Measurements from ENCODE around the gene ADCY5.

Gene ADCY5

DNA sequence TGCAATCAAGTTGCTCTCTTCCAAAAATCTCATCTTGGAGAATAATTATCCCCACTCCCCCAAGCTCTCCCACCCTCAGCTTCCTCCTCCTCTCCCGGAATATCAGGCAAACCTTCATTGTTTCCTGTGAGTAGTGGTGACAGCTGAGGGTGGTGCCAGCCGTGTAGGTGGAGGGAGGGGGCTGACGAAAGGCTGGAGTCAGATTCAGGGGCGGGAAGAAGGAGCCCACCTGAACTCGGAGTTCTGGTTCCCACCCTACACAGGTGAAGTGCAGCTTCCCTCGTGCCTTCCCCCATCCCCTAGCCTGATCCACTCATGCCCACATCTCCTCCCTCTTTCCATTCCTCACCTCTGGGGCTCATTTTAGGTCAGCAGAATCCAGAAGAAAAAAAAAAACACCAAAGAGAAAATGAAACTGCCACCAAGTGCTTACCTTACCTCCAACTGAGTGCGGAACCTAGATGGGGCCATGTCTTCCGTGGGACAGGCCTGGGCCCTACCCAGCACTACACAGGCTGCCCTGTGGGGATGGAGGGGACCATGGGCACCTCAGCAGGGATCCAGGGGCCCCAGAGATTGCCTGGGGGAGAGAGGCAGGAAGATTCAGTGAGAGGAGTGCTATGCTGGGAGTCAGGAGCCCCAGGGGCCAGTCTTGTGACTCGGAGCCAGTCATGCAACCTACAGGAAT is 81.3 kb downstream of the ADCY5 start:
- no peak for DNase-seq (ENCODE audit: low read depth)

DNA sequence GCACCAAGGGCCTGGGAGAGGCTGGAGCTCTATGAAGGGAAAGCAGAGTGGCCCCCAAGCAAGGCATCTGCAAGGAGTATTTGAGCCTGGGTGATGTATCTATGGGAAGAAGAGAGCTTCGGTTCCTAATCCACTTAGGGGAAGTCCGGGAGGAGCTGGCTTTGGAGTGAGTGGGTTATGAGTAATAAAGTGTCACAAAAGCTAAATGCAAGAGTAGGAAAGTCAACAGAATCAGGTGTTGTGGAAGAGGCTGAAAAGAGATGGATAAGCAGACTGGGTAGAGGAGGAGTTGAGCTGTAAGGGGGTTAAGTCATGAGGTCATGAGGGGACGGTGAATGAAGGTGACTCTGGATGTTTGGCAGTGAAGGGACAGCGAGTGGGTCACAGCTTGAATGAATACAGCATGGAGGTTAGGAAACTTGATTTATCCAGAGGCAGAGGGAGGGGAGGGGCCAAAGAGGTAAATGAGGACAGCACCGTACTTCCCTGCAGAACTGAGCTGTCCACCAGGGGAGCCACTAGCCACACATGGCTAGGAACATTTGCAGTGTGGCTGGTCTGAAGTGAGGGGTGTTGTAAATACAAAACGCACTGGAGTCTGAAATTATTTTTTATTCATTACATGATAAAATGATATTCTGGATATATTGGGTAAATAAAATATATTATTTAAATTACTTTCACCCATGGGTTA is 83.3 kb downstream of the ADCY5 start:
- no peak for DNase-seq (ENCODE audit: low read depth)

DNA sequence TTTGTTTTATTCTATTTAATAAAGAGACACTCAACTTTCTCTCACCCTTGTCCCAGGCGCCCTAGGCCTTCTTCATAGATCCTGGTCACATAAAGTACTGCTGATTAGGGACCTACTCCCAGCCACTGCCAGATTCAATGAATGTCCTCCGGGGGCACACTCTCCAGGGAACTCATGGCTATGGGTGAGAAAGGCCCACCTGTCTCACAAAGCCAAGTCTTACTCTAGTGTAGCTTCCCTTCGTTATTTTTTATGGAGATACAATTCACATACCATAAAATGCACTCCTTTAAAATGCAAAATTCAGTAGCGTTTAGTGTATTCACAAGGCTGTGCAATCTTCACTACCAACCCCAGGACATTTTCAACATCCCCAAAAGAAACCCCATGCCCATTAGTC is 87.8 kb downstream of the ADCY5 start:
- no peak for DNase-seq (ENCODE audit: low read depth)

DNA sequence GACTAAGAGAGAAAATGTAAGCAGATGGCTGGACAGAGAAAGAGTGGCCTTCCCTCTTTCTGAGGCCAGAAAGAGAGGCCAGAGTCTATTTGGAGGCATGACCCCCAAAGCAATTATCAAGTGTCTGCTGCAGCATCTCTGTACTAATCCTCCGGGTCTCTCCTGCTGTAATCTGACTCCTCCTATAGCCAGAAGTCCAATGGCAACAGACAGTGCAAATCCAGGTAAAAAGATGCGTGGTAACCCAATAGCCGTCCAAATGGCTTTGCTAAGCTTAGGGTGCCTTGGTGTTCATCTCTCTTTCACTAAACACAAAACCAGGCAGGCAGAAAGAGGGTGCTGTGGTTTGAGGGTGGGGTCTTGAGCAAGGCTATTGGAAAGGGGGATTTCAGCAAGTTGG is 91.6 kb downstream of the ADCY5 start:
- no peak for DNase-seq (ENCODE audit: low read depth)

DNA sequence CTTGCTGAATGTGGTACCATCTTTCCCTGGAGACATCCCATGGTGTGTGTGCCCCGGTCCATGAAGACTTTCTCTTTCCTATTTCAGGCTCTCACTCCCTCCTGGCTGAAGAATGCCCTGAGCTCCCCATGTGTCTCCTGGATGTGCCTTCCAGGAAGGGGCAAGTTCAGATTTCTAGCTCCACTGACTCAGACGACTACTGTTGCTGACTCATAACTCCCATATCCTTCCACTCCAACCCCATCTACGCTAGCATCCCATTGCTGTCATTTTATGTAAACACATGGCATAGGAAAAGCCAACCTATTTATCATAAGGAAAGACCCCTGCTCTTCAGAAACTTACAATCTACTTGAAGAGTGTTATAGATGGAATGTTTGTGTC is 95.0 kb downstream of the ADCY5 start:
- DNase-seq (ENCODE audit: low read depth) = no peak

DNA sequence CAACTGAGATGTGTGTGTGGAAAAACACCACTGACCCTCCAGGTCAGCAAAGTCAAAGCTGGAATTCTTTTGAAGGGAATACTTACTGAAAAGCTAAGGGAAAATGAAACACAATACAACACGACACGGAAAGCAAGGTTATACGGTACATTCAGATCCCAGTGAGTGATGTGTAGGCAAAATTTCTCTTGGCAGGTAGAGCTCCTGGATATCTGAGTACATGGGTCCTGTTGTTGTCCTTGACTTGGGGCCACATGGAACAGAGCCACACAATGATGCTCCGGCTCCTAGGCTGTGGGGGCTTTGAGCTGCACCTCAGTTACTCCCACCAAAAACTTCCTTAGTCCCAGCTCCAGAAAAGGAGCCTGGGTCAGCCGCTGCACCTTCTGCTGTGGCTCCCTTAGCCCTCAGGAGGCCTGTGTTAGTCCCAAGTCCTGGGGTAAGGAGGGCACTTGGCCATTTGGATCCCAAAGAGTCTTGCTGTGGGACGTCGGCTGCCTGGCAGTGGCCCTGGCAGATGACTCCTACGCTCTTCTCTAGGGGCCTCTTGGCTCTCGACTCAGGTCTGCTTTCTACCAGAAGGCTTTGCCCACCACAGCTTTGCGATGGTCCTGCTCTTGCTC is 95.6 kb downstream of the ADCY5 start:
- no peak for DNase-seq (ENCODE audit: low read depth)

DNA sequence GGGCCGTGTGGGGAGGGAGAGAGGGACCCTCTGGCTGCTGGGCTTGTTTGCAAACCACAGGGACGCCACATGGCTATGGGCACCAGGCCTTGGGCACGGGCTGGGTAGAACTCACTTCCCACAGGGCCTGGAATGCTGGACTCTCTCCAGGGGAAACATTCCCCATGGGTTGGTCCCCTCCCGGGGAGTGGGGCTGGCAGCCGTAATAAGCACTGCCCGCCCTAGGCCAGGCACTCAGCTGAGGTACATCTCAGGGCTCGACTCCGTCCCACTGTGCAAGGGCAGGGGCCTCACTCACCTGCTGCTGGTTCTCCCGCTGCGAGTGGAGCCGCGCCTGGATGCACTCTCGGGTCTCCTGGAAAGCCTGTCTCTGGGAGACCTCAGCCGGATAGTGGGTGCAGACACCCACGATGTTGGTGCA is 96.7 kb downstream of the ADCY5 start:
- DNase-seq (ENCODE audit: low read depth) = no peak

DNA sequence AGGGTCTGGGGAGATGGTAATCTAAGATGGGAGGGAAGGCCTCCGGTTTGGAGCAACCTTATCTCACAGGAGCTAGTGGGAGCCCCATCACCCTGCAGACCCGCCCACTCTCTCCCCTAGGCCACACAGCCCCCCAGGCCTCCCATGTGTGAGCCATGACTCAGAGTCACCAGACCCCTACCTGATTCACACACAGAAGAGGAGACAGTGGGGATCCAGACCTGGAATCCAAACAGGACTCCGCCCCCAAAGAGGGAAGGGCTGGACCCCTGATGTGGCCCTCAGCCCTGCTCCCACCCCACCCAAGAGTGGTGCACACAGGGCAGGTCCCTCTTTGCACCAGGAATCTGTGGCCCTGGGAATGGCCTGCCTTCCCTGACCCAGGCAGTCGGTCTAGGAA is 97.4 kb downstream of the ADCY5 start:
- DNase-seq (ENCODE audit: low read depth) = no peak

DNA sequence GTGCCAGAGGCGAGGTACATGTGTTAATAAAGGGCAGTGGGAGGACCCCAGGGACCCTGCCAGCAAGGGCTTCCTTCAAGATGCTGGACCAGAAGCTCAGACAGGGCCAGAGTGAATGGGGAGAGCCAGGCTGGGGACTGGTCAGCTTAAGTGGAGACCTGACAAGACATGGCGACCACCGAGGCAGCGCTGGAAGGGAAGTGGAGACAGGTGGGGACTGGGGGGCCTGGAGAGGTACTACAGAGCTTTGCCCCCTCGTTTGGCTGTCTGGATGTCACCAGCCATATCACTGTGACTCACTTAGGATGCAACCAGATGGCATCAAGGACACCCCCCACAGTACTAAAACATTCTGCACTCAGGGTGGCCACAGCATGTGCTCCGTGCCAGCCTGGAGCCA is 97.9 kb downstream of the ADCY5 start:
- no peak for DNase-seq (ENCODE audit: low read depth)

DNA sequence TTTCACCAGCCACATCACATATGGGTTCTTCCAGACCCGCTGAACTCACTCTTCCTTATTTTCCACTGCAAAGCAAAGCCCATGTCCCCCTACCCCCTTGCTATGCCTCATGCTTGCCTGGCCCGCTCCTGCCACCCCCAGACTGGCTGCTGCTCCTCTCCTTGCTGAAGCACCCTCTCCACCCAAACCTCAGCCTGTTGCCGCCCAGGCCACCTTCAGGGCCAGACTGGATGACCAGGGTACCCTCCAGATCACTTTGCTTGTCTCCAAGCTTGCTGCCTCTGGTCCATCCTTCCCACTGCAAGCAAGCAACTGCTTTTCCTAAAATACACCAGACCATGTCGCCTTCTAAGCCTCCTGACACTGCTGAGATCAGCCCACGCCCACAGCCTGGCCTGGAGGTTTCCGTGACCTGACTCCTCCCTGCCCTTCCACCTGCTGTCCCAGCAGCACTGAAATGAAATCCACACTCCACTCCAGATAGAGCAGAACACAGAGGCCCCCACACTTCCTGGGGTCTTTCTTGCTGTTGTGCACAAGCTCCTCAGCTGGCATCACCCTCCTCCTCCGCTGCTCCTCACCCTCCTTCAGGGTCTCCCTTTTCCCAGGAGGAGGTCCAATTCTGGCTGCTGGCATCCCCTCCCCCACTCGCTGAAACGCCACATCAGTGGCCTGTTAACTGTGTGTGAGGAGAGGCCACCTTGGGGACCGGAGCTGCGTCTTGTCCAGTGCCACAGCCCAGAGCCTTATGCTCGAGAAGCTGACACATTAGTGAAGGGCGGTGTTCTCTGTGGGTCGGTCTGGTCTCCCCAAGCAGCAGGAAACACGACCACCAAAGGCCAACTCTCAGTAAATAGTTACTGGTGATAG is 99.1 kb downstream of the ADCY5 start:
- DNase-seq (ENCODE audit: low read depth) = no peak

DNA sequence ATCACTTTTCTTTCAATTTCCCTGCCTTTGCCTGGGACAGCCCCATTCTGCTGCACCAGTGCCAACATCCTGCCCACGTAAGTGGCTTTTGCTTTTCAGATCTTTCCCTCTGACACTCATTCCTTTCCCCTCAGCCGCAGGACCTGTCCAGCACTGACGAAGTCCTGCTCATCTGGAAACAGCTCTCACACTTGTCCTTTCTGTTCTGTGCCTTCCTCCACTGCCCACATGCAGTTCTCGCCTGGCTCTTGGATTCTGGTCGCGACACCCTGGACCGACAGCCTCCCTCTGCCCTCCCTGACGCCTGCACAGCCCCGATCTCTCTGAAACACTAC is 99.7 kb downstream of the ADCY5 start:
- DNase-seq (ENCODE audit: low read depth) = no peak

DNA sequence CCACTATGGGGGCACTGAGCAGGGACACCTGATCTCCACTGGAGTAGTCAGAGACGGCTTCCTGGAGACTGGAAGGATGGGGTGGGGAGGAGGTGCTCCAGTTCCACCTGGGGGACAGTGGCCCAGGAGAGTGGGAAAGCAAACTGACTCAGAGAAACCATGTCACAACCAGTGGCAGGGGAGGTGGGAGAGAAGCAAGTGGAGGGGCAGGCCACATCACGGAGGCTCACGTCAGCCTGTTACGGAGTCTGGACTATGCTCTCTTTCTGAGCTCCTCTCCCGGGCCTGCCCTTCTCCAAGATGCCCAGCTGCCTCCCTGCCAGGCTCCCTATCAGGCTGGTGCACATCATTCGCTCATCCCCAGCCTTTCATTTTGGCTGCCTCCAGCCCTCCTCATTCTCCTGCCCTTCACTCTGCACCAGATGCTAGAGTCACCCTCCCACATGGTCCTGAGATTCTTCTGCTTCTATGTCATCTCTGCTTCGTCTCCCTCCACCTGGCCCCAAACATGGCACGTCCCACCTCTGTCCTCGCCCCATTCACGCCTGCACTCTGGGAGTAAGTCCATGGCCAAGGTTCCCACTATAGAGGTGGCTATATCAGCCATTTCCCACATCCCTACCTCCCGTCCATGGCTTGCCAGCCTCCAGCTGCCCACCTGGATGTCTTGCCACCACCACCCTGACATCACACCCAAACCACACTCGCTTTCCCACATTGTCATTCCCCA is 100.3 kb downstream of the ADCY5 start:
- no peak for DNase-seq (ENCODE audit: low read depth)

DNA sequence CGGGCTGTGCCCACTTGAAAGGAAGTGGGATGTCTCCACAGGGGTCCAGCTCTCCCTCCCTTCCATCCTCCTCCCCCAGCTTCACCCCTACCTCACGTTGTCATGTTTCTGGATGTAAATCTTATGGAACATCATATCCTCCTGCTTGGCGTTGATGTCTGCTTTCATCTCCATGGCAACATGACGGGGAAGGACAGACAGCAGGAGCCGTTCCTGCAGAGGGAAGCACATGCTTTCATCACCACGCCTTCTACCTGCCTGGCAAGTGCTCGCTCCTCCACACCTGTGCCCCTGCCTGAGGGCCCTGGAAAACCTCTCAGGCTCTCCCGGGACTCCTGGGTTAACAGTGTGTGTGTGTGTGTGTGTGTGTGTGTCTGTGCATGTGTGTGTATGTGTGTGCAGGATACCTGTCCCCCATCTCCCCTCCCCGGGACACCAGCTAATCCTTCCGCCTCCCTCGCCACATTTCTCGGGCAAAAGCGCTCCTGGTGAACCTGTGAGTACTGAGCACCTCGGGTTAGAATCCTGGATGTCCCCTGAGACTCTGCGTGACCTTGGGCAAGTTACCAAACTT is 101.1 kb downstream of the ADCY5 start:
- no peak for DNase-seq (ENCODE audit: low read depth)

DNA sequence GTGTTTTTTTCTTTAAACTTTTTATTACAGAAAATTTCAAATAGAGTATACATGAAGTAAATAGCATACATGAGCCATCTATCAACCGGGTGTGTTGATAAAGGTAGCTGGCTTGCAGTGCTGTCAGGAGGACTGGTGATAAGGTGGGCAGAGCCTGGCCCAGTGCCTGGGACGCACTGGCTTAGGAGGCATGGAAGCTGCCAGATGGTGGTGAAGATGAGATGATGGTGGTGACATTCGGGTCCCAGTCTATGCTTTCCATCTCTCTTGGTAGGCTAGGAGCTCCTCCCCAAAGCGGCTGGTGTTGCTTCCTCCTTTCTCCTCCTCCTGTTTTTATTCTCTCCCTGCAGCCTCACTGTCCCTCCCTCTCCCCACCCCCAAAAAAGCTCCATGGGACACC is 101.7 kb downstream of the ADCY5 start:
- no peak for DNase-seq (ENCODE audit: low read depth)

DNA sequence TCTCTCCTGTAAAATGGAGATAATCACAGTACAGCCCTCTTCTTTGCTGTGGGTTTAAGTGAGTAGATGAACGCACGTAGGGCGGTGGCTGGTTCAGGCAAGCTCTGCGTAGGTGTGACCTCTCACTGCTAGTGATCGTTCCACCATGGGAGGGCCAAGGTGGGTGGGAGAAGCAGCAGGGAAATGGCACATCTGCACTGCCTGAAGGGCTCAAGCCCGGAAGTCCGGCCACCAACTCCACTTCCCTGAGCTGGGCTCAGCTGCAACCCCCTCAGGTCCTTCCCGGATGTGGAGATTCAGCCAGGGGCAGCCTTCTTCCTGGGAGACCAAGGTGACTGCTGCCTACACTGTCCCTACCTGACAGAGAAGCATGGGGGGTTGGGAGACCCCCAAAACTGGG is 102.9 kb downstream of the ADCY5 start:
- no peak for DNase-seq (ENCODE audit: low read depth)

DNA sequence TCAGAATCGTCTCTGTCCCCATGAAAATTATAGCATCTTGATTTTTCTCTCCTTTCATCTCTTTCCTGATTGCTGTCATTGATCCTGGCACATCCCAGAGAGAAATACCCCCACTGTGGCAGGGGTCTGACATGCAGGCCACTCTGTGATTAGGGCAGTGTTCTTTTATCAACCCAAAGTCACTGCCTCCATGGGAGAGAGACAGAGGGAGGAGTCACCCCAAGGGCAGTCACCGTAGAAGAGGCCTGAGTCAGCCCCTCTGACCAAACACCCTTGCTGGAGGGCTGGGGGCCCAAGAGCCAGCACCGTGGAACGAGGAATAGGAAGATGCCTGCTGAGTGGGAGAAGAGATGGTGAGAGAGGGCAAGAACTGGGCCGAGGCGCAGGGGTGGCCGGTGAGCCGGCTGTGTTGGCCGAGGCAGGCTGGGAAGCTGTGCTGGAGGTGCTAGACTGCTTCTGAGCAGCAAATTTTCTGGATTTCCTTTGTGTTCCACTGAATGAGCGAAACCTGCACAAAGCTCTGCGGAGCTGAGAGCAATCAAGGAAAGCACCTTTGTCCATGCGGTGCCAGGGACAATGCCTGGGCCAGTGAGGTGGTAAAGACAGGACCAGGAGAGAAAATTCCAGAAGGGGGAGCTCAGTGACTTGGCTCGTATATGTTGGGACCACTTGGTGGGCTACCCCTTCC is 103.8 kb downstream of the ADCY5 start:
- DNase-seq (ENCODE audit: low read depth) = no peak

DNA sequence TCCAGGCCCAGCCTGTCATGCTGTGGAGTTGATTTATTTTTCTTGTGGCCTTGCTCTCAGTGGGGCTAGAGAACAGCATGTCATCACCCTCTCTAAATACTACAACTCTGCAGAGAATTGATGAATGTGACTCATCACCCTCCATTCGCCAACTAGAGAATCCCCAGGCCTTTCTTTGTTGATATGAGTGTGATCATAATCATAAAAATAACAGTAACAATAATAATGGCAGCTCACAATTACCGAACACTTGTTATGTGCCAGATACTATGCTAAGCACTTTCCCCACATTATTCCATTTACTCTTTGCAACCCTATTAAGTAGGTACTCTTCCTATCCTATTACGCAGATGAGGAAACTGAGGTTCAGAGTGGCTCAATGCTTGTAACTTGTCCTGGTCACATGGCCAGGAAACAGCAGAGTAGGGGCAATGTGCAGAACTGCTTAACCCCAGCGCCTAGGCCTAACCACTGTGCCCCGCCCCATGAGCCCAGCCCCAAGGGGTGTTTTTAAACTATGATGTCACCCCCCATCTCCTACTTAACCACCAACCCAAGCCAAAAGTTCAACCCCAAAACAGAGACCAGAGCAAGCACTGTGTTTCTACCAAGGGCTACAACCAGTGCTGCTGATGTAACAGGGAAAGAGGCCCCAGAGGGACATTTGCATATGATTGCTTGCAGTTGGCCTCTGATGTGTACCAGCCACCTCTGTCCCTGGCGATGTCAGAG is 104.5 kb downstream of the ADCY5 start:
- no peak for DNase-seq (ENCODE audit: low read depth)

DNA sequence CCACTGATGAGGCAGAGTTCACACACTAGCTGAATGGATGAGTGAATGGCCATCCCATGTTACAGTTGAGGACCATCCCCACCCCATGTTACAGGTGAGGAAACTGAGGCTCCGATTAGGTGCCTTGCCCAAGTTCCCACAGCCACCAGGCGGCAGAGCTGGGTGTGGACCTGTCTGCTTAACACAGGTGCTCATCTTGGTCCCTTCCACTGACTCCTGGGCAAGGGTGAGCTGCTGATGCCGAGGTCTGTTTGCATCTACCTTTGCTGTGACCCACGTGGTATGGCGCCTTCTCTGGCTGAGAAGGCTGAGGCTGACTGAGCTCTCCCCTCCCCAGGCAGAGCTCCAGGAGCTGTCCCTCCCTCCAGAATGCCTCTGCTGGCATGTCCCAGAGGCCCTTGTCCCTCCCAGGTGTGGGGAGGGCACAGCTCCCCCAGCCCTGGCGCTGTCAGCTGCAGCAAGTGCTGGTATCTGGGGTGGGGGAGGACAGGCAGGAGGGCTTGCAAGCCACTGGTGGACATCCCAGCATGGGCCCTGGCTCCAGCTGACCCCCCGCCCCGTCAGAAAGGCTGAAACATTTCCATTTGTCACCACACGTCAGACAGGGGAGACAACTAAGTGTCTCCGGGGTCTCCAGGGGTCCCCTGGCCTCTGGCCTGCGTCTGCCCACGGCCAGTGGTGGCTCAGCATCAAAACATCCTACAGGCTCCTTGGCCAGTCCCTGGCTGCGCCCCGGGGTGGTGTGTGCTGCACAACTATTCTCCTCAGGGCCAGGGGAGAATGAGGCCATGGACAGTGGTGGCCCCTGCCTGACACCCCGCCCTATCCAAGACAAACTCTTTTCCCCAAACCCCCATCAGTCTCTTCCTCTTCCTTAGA is 105.4 kb downstream of the ADCY5 start:
- DNase-seq (ENCODE audit: low read depth) = no peak

DNA sequence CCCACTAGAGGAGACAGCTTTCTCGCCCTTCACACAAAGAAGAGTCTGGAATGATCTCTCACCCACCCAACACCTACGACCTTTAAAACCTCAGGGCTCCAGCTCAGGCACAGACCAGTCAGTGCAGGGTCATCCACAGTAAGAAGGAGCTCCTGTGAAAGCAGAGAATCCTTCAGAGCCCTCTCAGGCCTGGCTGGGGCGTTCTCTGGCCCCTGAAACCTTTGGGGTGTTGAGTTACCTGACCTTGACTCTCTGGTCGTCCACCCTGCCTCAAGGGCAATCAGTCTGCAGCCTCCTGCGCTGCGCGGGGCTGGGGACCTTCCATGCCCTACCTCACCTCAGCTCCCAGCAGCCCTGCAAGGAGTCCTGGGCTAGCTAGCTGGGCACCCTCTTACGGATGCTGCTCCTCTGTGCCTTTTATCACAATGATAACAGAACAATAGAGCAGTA is 106.2 kb downstream of the ADCY5 start:
- DNase-seq (ENCODE audit: low read depth) = no peak

All from activated gamma-delta T cell treated with anti-CD3 and anti-CD28 coated beads, Interleukin-2, amount 50 U/mL, for 16 hours (primary cell).